GM10847 (cell line): ENCODE measurements around the gene EXOC6B.

Experiments
- POLR2A ChIP-seq: IDR thresholded peaks from 2 replicates; pipeline ENCODE4 v1.6.1; 2011; ENCODE audit not compliant: insufficient read length; ENCODE audit errors: extremely low read depth

Gene EXOC6B

DNA sequence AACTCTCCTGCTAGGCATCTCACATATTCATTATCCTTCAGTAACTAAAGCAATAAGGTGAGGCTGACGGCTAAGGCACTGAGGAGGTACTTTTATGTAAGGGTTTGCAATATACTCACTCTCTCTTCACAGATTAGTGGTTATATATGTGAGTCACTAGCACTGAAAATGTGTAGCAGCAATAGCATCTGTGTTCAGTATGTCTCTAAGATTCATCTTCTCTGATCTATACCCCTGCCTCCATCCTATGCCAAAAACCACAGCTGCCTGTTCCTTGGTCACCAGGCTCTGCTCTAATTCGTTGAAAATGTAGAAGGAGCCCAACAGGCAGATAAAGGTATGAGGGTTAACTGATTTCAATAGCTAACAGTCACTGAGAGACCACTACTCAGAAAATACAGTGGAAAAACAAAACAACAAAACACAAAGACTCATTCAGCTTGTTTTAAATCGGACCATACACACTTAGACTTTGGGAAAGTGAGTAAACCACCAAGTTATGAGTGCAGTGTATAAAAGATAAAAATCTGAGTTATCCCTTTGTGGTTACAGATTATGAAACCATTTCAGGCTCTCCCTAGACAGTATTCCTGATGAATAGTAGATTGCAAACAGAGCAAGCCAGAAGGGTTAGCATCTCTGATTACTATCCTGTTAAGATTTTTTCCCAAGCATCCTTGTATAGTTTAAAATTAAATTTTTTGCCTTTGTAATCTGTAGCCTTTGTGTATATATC lies 602.8 kb downstream of the EXOC6B start:
- no peak for TF ChIP-seq POLR2A

- no peak for TF ChIP-seq POLR2A
These were observed 605.7 kb downstream of the EXOC6B start for GRCh38 chr2:72220170-72220569.

- TF ChIP-seq POLR2A, result no peak
These were observed 611.2 kb downstream of the EXOC6B start for GRCh38 chr2:72214429-72215143.

DNA sequence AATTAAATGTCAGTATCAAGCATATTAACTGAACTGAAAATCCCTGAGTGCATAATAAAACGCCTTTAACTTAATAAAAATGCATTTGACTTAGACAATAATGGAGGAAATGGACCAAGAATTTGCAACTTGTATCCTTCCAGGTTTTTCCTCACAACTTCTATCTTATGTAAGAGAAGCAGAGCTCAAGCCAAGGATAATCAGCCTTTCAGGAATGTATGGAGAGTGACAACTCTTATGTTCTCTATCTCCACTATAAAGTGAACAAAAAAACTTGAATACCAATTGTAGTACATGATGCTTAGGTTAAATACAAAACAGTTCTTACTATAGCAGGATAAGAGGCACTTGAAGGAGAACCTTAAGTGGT lies 613.4 kb downstream of the EXOC6B start:
- no peak for TF ChIP-seq POLR2A

- TF ChIP-seq POLR2A, result no peak
These were observed 613.9 kb downstream of the EXOC6B start for GRCh38 chr2:72211777-72212485.

- TF ChIP-seq POLR2A, result no peak
These were observed 614.5 kb downstream of the EXOC6B start for GRCh38 chr2:72211350-72211749.

GRCh38 chr2:72210470-72210869 lies 615.4 kb downstream of the EXOC6B start:
- no peak for TF ChIP-seq POLR2A

GRCh38 chr2:72208225-72208624 lies 617.6 kb downstream of the EXOC6B start:
- no peak for TF ChIP-seq POLR2A

DNA sequence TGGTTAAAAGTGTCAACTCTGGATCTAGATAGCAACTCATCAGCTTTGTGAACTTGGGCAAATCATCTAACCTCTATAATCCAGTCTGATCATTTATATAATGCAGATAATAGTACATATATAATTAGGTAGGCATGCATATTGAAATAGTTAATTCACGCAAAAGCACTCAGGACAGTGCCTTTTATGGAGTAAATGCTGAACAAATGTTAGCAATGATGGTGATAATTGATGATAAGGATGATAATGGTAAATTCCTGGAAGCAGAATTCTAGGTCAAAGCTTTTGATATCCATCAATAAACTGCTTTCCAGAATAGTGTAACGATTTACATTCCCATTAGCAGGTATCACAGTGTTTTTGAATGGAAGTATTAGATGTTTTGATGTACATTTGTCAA lies 618.5 kb downstream of the EXOC6B start:
- no peak for TF ChIP-seq POLR2A

GRCh38 chr2:72205504-72205881 lies 620.3 kb downstream of the EXOC6B start:
- TF ChIP-seq POLR2A, result no peak

DNA sequence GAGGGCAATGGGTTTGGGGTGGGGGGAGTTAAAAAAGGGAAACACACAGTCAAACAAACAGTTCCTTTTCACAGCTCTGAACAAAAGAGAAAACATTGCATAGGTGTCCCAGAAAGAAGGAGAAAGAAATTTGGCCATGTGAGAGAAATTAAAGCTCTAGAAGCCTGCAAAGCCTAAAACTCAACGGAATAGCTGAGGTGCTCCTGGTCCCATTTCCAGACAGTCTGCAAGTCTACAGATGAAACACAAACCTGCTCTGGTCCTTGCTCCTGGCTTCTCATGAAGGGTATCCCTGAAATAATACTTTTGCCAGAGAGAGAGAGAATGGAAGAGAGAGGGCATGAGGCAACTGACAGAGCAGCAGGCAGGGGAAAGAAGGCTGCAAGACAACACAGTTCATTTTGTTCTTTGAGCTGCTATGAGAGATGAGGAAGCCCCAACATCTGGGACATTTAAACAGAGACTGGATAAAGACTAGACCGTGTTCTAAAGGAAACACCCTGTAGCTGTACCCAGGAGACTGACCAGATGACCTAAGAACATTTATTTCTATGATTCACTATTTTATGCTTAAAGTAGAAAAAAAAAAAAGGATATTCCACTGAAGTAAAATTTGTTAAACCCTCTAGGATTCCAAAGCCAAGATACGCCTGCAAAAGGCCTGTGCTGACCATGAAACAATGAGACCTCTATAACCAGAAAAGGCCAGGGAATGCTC lies 620.9 kb downstream of the EXOC6B start:
- TF ChIP-seq POLR2A, result no peak

DNA sequence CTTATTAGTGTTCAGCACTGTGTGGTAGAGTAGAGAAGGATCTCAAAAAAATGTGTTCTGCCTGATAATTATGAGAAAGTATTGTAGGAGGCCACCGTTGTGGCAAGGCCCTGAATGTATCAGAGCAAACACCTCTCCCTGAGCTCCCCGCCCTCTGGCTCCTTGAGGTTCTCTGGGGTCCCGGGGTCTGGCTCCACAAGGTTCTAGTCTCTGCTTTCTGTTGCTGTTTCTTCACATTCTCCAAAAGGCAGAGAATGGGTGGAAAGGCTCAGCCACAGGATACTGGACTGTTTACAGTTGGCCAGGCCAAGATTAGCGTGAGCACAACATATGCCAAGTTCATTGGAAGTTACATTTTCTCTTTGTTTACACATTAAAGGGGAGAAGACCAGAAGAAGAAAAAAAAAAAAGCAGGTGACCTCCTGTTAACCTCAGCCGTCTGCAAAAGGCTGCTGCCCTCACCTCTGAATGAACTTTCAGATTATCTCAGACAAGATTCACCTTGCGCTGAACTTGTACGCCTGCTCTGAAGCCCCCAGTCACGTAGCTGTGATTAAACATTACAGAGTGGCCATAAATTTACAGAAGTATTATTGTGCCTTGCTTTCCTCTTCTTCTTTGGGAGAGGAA lies 621.6 kb downstream of the EXOC6B start:
- TF ChIP-seq POLR2A, result no peak

DNA sequence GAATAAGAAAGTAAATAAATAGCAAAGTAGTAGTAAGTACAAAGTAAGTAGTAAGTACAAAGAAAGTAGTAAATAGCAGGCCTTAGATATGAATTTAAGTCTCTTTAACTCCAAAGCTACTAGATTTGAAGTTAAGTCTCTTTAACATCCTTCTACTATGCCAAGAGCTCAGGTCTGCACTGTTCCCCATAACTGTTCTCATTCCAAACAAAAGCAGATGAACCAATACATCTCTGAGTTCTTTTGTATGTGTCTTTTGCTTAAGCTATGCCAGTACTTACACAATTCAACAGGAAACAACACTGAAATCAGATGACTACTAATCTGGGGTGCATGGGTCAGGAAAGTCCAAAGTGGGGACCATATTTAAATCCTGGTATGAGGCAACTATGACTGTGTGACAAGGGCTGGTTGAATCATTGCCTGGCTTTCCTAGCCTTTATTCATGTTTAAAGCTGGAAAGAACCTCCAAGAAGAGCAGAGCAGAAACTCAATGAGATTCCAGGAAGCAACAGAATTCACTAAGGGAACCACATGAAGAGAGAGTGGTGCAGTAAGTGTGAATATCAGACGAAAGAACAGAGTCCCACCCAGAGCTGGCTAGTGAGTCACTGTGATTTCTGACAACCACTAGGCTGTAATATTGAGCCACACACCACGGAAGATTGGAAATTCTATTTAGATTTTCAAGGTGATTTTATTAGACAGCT lies 627.1 kb downstream of the EXOC6B start:
- no peak for TF ChIP-seq POLR2A

GRCh38 chr2:72193723-72194122 lies 632.1 kb downstream of the EXOC6B start:
- no peak for TF ChIP-seq POLR2A
